Adrenal gland (tissue), 5 donors: ENCODE measurements around the gene DCXR.

Source experiments
- CTCF ChIP-seq, 6 experiments: fragments of 450-650 bp in 4 of 6; fragments of 200-600 bp in 2 of 6; sonication (generic) in 1 of 6; IDR thresholded peaks; 1 replicate in 5 of 6; 2 replicates in 1 of 6; pipeline versions ENCODE4 v1.5.1 to v1.8.0; 2016 to 2021; ENCODE audit warnings: antibody characterized with exemption in 6 of 6, mild to moderate bottlenecking in 2 of 6, moderate library complexity in 1 of 6
- POLR2A ChIP-seq, 2 donors: fragments of 450-650 bp; IDR thresholded peaks; one replicate each; pipeline ENCODE4 v1.6.1; 2017; ENCODE audit warnings: antibody characterized with exemption in 2 of 2, mild to moderate bottlenecking in 2 of 2, moderate library complexity in 1 of 2
- donor health status: DM: no; HTN: no; CAD: no.

DNA sequence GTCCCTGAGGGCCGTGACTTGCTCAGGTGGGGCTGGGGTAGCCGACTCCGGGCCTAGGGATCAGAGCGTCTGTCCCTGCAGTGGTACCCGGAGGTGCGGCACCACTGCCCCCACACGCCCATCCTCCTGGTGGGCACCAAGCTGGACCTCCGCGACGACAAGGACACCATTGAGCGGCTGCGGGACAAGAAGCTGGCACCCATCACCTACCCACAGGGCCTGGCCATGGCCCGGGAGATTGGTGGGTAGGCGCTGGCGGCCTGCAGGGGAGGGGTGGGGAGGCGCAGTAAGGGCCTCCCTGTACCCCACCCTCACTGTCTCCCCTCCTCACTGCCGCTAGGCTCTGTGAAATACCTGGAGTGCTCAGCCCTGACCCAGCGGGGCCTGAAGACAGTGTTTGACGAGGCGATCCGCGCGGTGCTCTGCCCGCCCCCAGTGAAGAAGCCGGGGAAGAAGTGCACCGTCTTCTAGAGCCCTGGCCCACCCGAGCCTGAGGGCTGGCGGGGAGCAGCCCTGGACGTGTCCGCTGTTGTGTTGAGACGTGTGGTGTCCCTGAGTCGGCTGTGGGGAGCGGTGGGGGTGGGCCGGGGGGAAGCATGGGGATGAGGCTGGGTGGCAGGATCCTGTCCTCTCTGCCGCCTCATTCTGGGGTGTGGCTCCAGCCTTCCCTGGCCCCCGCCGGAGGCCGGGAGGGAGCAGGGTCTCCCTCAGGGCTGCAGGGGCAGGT is 4.0 kb downstream of the DCXR start:
- TF ChIP-seq CTCF (IDR thresholded peaks at IDR 0.05) (no peak), POLR2A (IDR thresholded peaks at IDR 0.05) (no peak)
